ENCODE measurements around the gene GPC3. TPM values are rescaled to one million over a fixed set of nuclear protein-coding genes. Genes with fewer than 3 reads are reported as not detected.

Gene GPC3
- total RNA-seq, 1 donor from 2014 or later = 30.4 TPM

- Mint-ChIP-seq H3K4me3 (no peak overlapping the region), H3K9me3 (no peaks in the 10 kb centered on the region), H3K36me3 (ENCODE audit: low read depth) (no peaks in the 10 kb centered on the region), H3K27ac (ENCODE audit: unreplicated experiment) (no peak overlapping the region), H3K4me1 (peaks cover 18% of the 10 kb centered on the region), H3K27me3 (ENCODE audit: low read depth) (no peaks in the 10 kb centered on the region)
- DNase-seq (ENCODE audit: low read depth, low spot score) = no peak
- no peak for TF ChIP-seq CTCF (conservative IDR thresholded peaks at IDR 0.05)
Measured at GRCh38 chrX:133965321-133965720, 20.1 kb downstream of the GPC3 start.

- no peak for DNase-seq (ENCODE audit: low read depth, low spot score)
- no peak overlapping the region for H3K4me3 Mint-ChIP-seq
- H3K9me3 Mint-ChIP-seq = peaks cover 3% of the 10 kb centered on the region
- TF ChIP-seq CTCF (conservative IDR thresholded peaks at IDR 0.05) = no peak
- no peaks in the 10 kb centered on the region for H3K27me3 Mint-ChIP-seq (ENCODE audit: low read depth)
- no peak overlapping the region for H3K27ac Mint-ChIP-seq (ENCODE audit: unreplicated experiment)
- H3K4me1 Mint-ChIP-seq = peaks cover 4% of the 10 kb centered on the region
- H3K36me3 Mint-ChIP-seq (ENCODE audit: low read depth) = no peaks in the 10 kb centered on the region
Measured at GRCh38 chrX:133961046-133961445, 24.3 kb downstream of the GPC3 start.

GRCh38 chrX:133959972-133960371 lies 25.4 kb downstream of the GPC3 start:
- Mint-ChIP-seq H3K27ac (ENCODE audit: unreplicated experiment) (no peak overlapping the region), H3K27me3 (ENCODE audit: low read depth) (no peaks in the 10 kb centered on the region), H3K4me1 (peaks cover 4% of the 10 kb centered on the region), H3K36me3 (ENCODE audit: low read depth) (peaks cover 4% of the 10 kb centered on the region), H3K9me3 (peaks cover 3% of the 10 kb centered on the region), H3K4me3 (no peak overlapping the region)
- no peak for DNase-seq (ENCODE audit: low read depth, low spot score)
- no peak for TF ChIP-seq CTCF (conservative IDR thresholded peaks at IDR 0.05)

GRCh38 chrX:133958997-133959688 lies 26.3 kb downstream of the GPC3 start:
- Mint-ChIP-seq H3K4me1 (peaks cover 4% of the 10 kb centered on the region), H3K4me3 (no peak overlapping the region), H3K27ac (ENCODE audit: unreplicated experiment) (no peak overlapping the region), H3K27me3 (ENCODE audit: low read depth) (no peaks in the 10 kb centered on the region), H3K36me3 (ENCODE audit: low read depth) (peaks cover 5% of the 10 kb centered on the region), H3K9me3 (peaks cover 3% of the 10 kb centered on the region)
- no peak for TF ChIP-seq CTCF (conservative IDR thresholded peaks at IDR 0.05)
- DNase-seq (ENCODE audit: low read depth, low spot score) = no peak

- Mint-ChIP-seq H3K9me3 (peaks cover 9% of the 10 kb centered on the region), H3K27me3 (ENCODE audit: low read depth) (no peaks in the 10 kb centered on the region), H3K4me3 (no peak overlapping the region), H3K27ac (ENCODE audit: unreplicated experiment) (no peak overlapping the region), H3K36me3 (ENCODE audit: low read depth) (peaks cover 12% of the 10 kb centered on the region), H3K4me1 (peaks cover 4% of the 10 kb centered on the region)
- TF ChIP-seq CTCF (conservative IDR thresholded peaks at IDR 0.05) = no peak
- DNase-seq (ENCODE audit: low read depth, low spot score) = no peak
Measured at GRCh38 chrX:133956570-133957340, 28.6 kb downstream of the GPC3 start.
